Heart left ventricle (tissue), 16 donors: ENCODE measurements around the gene SELENOV. TPM values are rescaled to one million over a fixed set of nuclear protein-coding genes. Genes with fewer than 3 reads are reported as not detected.

ENCODE experiments used
- ATAC-seq, 4 donors: fragments of 200-7000 bp; cut with Tn5 transposase; one replicate each; pipeline ENCODE4 v1.9.1; 2020 to 2022; ENCODE audit warnings: moderate library complexity in 4 of 4, mild to moderate bottlenecking in 3 of 4, moderate number of reproducible peaks in 1 of 4
- DNase-seq, 5 donors: peaks; one replicate each; pipeline ENCODE4 v3.0.0-alpha.2; 2020
- H3K27ac ChIP-seq, 12 donors: fragments of 200-600 bp; sonication (generic) in 4 of 12; one replicate each; pipeline versions ENCODE4 v1.5.0 to v1.8.0; 2016 to 2022; ENCODE audit warnings: mild to moderate bottlenecking in 2 of 12
- H3K27me3 ChIP-seq, 9 donors: fragments of 200-600 bp; sonication (generic) in 2 of 9; one replicate each; pipeline versions ENCODE4 v1.5.1 to v1.8.0; 2016 to 2022; ENCODE audit warnings: mild to moderate bottlenecking in 3 of 9
- H3K36me3 ChIP-seq, 9 donors: fragments of 200-600 bp; sonication (generic) in 2 of 9; one replicate each; pipeline versions ENCODE4 v1.5.0 to v1.8.0; 2018 to 2022; ENCODE audit warnings: mild to moderate bottlenecking in 2 of 9
- H3K4me1 ChIP-seq, 12 donors: fragments of 200-600 bp; sonication (generic) in 4 of 12; one replicate each; pipeline versions ENCODE4 v1.5.0 to v1.8.0; 2016 to 2022; ENCODE audit warnings: mild to moderate bottlenecking in 3 of 12
- H3K4me3 ChIP-seq, 12 donors: fragments of 200-600 bp; sonication (generic) in 4 of 12; one replicate each; pipeline versions ENCODE4 v1.5.0 to v1.8.0; 2017 to 2022; ENCODE audit warnings: mild to moderate bottlenecking in 9 of 12, moderate library complexity in 4 of 12
- H3K9me3 ChIP-seq, 12 donors: fragments of 200-600 bp; sonication (generic) in 4 of 12; one replicate each; pipeline versions ENCODE4 v1.5.0 to v1.8.0; 2016 to 2022; ENCODE audit warnings: mild to moderate bottlenecking in 1 of 12
- POLR2A ChIP-seq, 2 donors: fragments of 450-650 bp; IDR thresholded peaks; one replicate each; pipeline ENCODE4 v1.6.1; 2017; ENCODE audit warnings: antibody characterized with exemption in 2 of 2, mild to moderate bottlenecking in 2 of 2, moderate library complexity in 2 of 2
- WGBS, 4 donors: extraction: QIAGEN DNeasy Blood & Tissue Kit in 2 of 4; methylation state at CpG; one replicate each; pipeline versions ENCODE4 v1.1.5 to v1.1.7; 2013 to 2018; 5-methylcytosine and 5-hydroxymethylcytosine counted together
- intact Hi-C, 10 donors: fragments of 100-400 bp; cut with DNase I; formaldehyde crosslinking; loops; one replicate each; pipeline versions ENCODE4 v1.11.1 to v1.14.2; 2022
- polyA plus RNA-seq, 2 donors: library from polyadenylated mRNA; stranded (reverse); fragments of 200-250 nt; gene quantifications; one replicate each; pipeline ENCODE4 v1.2.3, GENCODE V29; 2013
- total RNA-seq, 9 donors: library from RNA; depleted of rRNA in 2 of 9; stranded (reverse); fragments of >200 nt in 2 of 9; fragmentation: NEBNext Ultra II Directional in 3 of 9; extraction: Animal tissue kit (Norgen Biotek cat#: 25700) in 3 of 9; gene quantifications; one replicate each; pipeline versions ENCODE4 v1.1.0 to v1.2.4, GENCODE V29; 2016 to 2023
- TF ChIP-seq, protein P1 (sequence below), 12 donors: fragments of 200-600 bp; sonication (generic) in 4 of 12; IDR thresholded peaks; one replicate each; pipeline versions ENCODE4 v1.5.0 to v1.8.0; 2018 to 2022; ENCODE audit warnings: antibody characterized with exemption in 12 of 12, mild to moderate bottlenecking in 5 of 12
- donor health status: ischemic (EF 13 %, LVEDD 7.1; RV severe dilation, severe dysfunction).
- donor health status: healthy with polysubstance abuse.
- donor health status: DM: no; HTN: yes; CAD: no.
- donor health status: DM: no; HTN: no; CAD: no.
- donor health status: ischemic (EF 25% LVEDD 6.9; RV normal size, moderate dysfunction).
- donor health status: ischemic (EF 25% LVEDD 5.7; RV mildly dilated, moderate dysfunction).
- donor health status: healthy.
- donor health status: DM: yes; HTN: yes; CAD: no.
- donor health status: ischemic (EF 35%, LVEDD 5.7; RV mildly dilated, moderate dysfunction).
- donor health status: nonischemic (EF 11% LVEDD 7.7; RV severe dilation, severe dysfunction).
- donor health status: DM: yes; HTN: yes; CAD: no.
- donor health status: PGD.
- donor health status: ischemic (EF 29% LVEDD 5.4; RV normal size, mild dysfunction).
- donor health status: nonischemic (EF 23%, LVEDD 6.1; RV moderate dilation, normal function).

Gene SELENOV
- total and polyA plus RNA-seq, 11 donors = not detected

DNA sequence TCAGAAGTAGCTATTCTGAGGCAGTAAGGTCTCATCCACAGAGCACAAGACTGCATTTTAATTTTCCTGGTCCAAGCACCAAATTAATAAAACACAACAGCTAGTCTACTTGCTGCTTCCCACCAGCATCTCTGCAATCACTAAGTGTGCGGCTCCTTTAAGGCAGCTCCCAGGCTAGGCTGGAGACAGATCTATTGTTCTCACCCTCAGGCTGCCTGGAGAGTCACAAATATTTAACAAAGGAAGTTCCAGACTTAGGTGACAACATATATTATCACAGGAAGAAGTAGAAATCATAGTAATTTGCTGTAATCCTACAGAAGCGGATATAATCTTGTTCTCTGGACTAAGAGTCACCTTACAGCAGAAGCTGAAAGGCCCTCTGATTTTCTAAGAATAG, 27.3 kb downstream of the SELENOV start:
- Histone ChIP-seq H3K27me3 (peaks cover 0 to 5% (median 0%) of the 10 kb centered on the region in 9 donors), H3K27ac (peak overlapping the region in 4 of 12 donors; percentile 15 to 34 (median 22)), H3K4me3 (no peak overlapping the region), H3K4me1 (peaks cover 0 to 24% (median 18%) of the 10 kb centered on the region in 12 donors), H3K36me3 (no peaks in the 10 kb centered on the region), H3K9me3 (no peaks in the 10 kb centered on the region)
- TF ChIP-seq, protein P1, sequence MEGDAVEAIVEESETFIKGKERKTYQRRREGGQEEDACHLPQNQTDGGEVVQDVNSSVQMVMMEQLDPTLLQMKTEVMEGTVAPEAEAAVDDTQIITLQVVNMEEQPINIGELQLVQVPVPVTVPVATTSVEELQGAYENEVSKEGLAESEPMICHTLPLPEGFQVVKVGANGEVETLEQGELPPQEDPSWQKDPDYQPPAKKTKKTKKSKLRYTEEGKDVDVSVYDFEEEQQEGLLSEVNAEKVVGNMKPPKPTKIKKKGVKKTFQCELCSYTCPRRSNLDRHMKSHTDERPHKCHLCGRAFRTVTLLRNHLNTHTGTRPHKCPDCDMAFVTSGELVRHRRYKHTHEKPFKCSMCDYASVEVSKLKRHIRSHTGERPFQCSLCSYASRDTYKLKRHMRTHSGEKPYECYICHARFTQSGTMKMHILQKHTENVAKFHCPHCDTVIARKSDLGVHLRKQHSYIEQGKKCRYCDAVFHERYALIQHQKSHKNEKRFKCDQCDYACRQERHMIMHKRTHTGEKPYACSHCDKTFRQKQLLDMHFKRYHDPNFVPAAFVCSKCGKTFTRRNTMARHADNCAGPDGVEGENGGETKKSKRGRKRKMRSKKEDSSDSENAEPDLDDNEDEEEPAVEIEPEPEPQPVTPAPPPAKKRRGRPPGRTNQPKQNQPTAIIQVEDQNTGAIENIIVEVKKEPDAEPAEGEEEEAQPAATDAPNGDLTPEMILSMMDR (IDR thresholded peaks at IDR 0.05) = no peak
- TF ChIP-seq POLR2A (IDR thresholded peaks at IDR 0.05) = no peak
- no peak for ATAC-seq
- intact Hi-C loops = loop anchor here in 3 of 10 donors (5.0 to 10.0 kb wide), 2 partner anchors 303 to 415 kb away; partner anchors contain the start of genes FBL (in 2 of the 3) and PAK4 (in 1 of the 3)
- 51 to 72% (median 60%) methylated on average over 2 of the region's 2 CpGs for WGBS, 4 donors
- no peak for DNase-seq

DNA sequence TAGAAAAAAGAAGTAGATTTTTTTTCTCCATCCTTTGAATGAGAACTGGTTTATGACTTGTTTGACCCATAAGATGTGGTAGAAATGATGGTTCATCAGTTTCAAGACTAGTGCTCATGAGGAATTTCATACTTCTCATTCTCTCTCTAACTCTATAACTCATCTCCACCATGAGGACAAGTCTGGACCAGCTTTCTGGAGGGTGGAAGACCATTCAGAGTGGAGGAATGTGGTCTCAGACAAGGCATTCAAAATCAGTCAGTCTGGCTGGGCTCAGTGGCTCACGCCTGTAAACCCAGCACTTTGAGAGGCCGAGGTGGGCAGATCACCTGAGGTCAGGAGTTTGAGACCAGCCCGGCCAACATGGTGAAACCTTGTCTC, 28.5 kb downstream of the SELENOV start:
- Histone ChIP-seq H3K9me3 (no peaks in the 10 kb centered on the region), H3K27me3 (peaks cover 0 to 5% (median 0%) of the 10 kb centered on the region in 9 donors), H3K4me1 (peaks cover 0 to 15% (median 10%) of the 10 kb centered on the region in 12 donors), H3K4me3 (no peak overlapping the region), H3K36me3 (no peaks in the 10 kb centered on the region), H3K27ac (no peak overlapping the region)
- intact Hi-C loops = loop anchor here in 3 of 10 donors (5.0 to 10.0 kb wide), 2 partner anchors 301 to 416 kb away; partner anchors contain the start of genes FBL (in 2 of the 3) and PAK4 (in 1 of the 3)
- no peak for TF ChIP-seq POLR2A (IDR thresholded peaks at IDR 0.05)
- TF ChIP-seq, protein P1 (IDR thresholded peaks at IDR 0.05) = no peak
- 90 to 93% (median 92%) methylated on average over 3 of the region's 3 CpGs for WGBS, 4 donors
- DNase-seq (no peak), ATAC-seq (no peak)

GRCh38 chr19:39544226-39544903, 29.4 kb downstream of the SELENOV start:
- DNase-seq = no peak
- WGBS, 4 donors = 88 to 90% (median 89%) methylated on average over 7 of the region's 7 CpGs
- Histone ChIP-seq H3K9me3 (no peaks in the 10 kb centered on the region), H3K36me3 (no peaks in the 10 kb centered on the region), H3K27ac (no peak overlapping the region), H3K27me3 (peaks cover 0 to 5% (median 0%) of the 10 kb centered on the region in 9 donors), H3K4me1 (peaks cover 0 to 7% (median 3%) of the 10 kb centered on the region in 12 donors), H3K4me3 (no peak overlapping the region)
- TF ChIP-seq, protein P1 (IDR thresholded peaks at IDR 0.05) = no peak
- TF ChIP-seq POLR2A (IDR thresholded peaks at IDR 0.05) = no peak
- no peak for ATAC-seq
- intact Hi-C loops = loop anchor here in 3 of 10 donors (5.0 to 10.0 kb wide), 2 partner anchors 300 to 417 kb away; partner anchors contain the start of genes FBL (in 2 of the 3) and PAK4 (in 1 of the 3)

- no peak for TF ChIP-seq POLR2A (IDR thresholded peaks at IDR 0.05)
- TF ChIP-seq, protein P1 (IDR thresholded peaks at IDR 0.05) = no peak
- Histone ChIP-seq H3K36me3 (no peaks in the 10 kb centered on the region), H3K9me3 (no peaks in the 10 kb centered on the region), H3K27ac (no peak overlapping the region), H3K4me1 (peaks cover 0 to 7% (median 3%) of the 10 kb centered on the region in 12 donors), H3K4me3 (no peak overlapping the region), H3K27me3 (peaks cover 0 to 5% (median 0%) of the 10 kb centered on the region in 9 donors)
- DNase-seq = no peak
- intact Hi-C loops = loop anchor here in 3 of 10 donors (5.0 to 10.0 kb wide), 2 partner anchors 300 to 418 kb away; partner anchors contain the start of genes FBL (in 2 of the 3) and PAK4 (in 1 of the 3)
- no peak for ATAC-seq
- 55 to 71% (median 63%) methylated on average over 1 of the region's 1 CpG for WGBS, 4 donors
Observed at GRCh38 chr19:39544911-39545310, 30.0 kb downstream of the SELENOV start.
